NCI-H1417 treated with DMSO at 0.1 percent for 48 hours (cell line): Measurements from ENCODE around the gene ARHGEF33.

ENCODE experiments used
- DNase-seq: peaks from one replicate; lab custom pipeline; 2025; lab: John Stamatoyannopoulos, UW

The ARHGEF33 gene

GRCh38 chr2:39020383-39020782, 130.7 kb downstream of the ARHGEF33 start:
- DNase-seq: no peak

- DNase-seq: no peak
These were observed 133.1 kb downstream of the ARHGEF33 start for GRCh38 chr2:39022642-39023235.

GRCh38 chr2:39023649-39024048, 134.0 kb downstream of the ARHGEF33 start:
- DNase-seq: no peak

- DNase-seq: no peak
These were observed 135.2 kb downstream of the ARHGEF33 start for GRCh38 chr2:39024833-39025232.
